MCF 10A (cell line): Measurements from ENCODE around the gene RCAN1. TPM values are rescaled to one million over a fixed set of nuclear protein-coding genes. Genes with fewer than 3 reads are reported as not detected.
"Not testable (repeated sequence)": the region's sequence is repeated elsewhere in the genome, so short reads cannot be mapped to it uniquely, and the experiment has no call there.

Source experiments
- BruUV-seq: library from RNA; stranded (reverse); fragments of 400-500 nt; replicated peaks from 2 replicates; lab custom pipeline; 2021; lab: Mats Ljungman, UMichigan
- CTCF ChIA-PET: fragments of 300-600 bp; sonication (Branson Sonifier 250); formaldehyde crosslinking; extraction: SDS; loops from one replicate; lab custom pipeline; 2021; ENCODE audit warnings: antibody characterized with exemption, inconsistent platforms; lab: Yijun Ruan, JAX
- POLR2A ChIA-PET: fragments of 300-600, 350-650 bp; sonication (Branson Sonifier 250); formaldehyde crosslinking; extraction: SDS; loops from one replicate; lab custom pipeline; 2020; ENCODE audit warnings: antibody characterized with exemption, inconsistent platforms; lab: Yijun Ruan, JAX
- DNase-seq: peaks from one replicate; pipeline ENCODE4 v3.0.0-alpha.2; 2018; ENCODE audit not compliant: unreplicated experiment
- H3K27ac Mint-ChIP-seq: one replicate; pipeline ENCODE4 v1.8.0; 2022; ENCODE audit warnings: mild to moderate bottlenecking, low read depth, mixed read lengths; ENCODE audit not compliant: unreplicated experiment
- H3K27me3 Mint-ChIP-seq: one replicate; pipeline ENCODE4 v1.8.0; 2022; ENCODE audit warnings: mixed read lengths; ENCODE audit not compliant: insufficient read depth, unreplicated experiment
- H3K36me3 Mint-ChIP-seq: one replicate; pipeline ENCODE4 v1.8.0; 2022; ENCODE audit warnings: mild to moderate bottlenecking, moderate library complexity, mixed read lengths; ENCODE audit not compliant: insufficient read depth, unreplicated experiment
- H3K4me1 Mint-ChIP-seq: one replicate; pipeline ENCODE4 v1.8.0; 2022; ENCODE audit warnings: mixed read lengths; ENCODE audit not compliant: insufficient read depth, unreplicated experiment
- H3K4me3 Mint-ChIP-seq: one replicate; pipeline ENCODE4 v1.8.0; 2022; ENCODE audit warnings: mild to moderate bottlenecking, moderate library complexity, mixed read lengths; ENCODE audit not compliant: unreplicated experiment
- H3K9me3 Mint-ChIP-seq: one replicate; pipeline ENCODE4 v1.8.0; 2022; ENCODE audit warnings: mixed read lengths; ENCODE audit not compliant: unreplicated experiment
- CTCF ChIP-seq: fragments of 200-600 bp; IDR thresholded peaks from one replicate; pipeline ENCODE4 v1.8.0; 2022; ENCODE audit warnings: antibody characterized with exemption, mild to moderate bottlenecking; ENCODE audit not compliant: unreplicated experiment
- intact Hi-C: fragments of 100-400 bp; cut with micrococcal nuclease; formaldehyde crosslinking; loops from 2 replicates; pipeline ENCODE4 v1.14.1; 2022
- total RNA-seq: library from RNA; stranded (reverse); gene quantifications from 2 replicates; pipeline ENCODE4 v1.2.3, GENCODE V29; 2022

RCAN1 gene
- total RNA-seq, 1 experiment from 2014 or later = 11.9 TPM

GRCh38 chr21:34559089-34559631, 55.8 kb downstream of the RCAN1 start:
- Mint-ChIP-seq H3K4me1 (no peaks in the 10 kb centered on the region), H3K27ac (no peak overlapping the region), H3K36me3 (no peaks in the 10 kb centered on the region), H3K4me3 (no peak overlapping the region), H3K9me3 (peaks cover 6% of the 10 kb centered on the region), H3K27me3 (no peaks in the 10 kb centered on the region)
- no peak for TF ChIP-seq CTCF
- intact Hi-C loops = no loop called here
- CTCF ChIA-PET = interaction anchor here (0.6 to 1.6 kb wide), 5 partner anchors 13 to 1428 kb away, joined by 3 to 4 read pairs (median 3); no protein-coding TSS in a partner anchor
- POLR2A ChIA-PET = interaction anchor here (0.6 to 1.4 kb wide), 2 partner anchors 13 to 117 kb away, joined by 3 to 4 read pairs; no protein-coding TSS in a partner anchor
- DNase-seq = no peak
- BruUV-seq = no TSS peak

GRCh38 chr21:34558166-34558565, 56.7 kb downstream of the RCAN1 start:
- ChIA-PET CTCF (interaction anchor here (0.8 kb wide), 1 partner anchor 32 kb away, joined by 4 read pairs; no protein-coding TSS in a partner anchor), POLR2A (interaction anchor here (0.7 kb wide), 1 partner anchor 35 kb away, joined by 3 read pairs; no protein-coding TSS in a partner anchor)
- no peaks in the 10 kb centered on the region for H3K36me3 Mint-ChIP-seq
- TF ChIP-seq CTCF = no peak
- intact Hi-C loops = no loop called here
- H3K4me1 Mint-ChIP-seq = no peaks in the 10 kb centered on the region
- no peak overlapping the region for H3K4me3 Mint-ChIP-seq
- H3K27ac Mint-ChIP-seq = no peak overlapping the region
- H3K9me3 Mint-ChIP-seq = peaks cover 6% of the 10 kb centered on the region
- peak; percentile 17 for DNase-seq
- H3K27me3 Mint-ChIP-seq = no peaks in the 10 kb centered on the region
- no TSS peak for BruUV-seq

- no peak for TF ChIP-seq CTCF
- intact Hi-C loops = no loop called here
- Mint-ChIP-seq H3K4me1 (peaks cover 4% of the 10 kb centered on the region), H3K9me3 (peaks cover 6% of the 10 kb centered on the region), H3K36me3 (no peaks in the 10 kb centered on the region), H3K4me3 (no peak overlapping the region), H3K27ac (no peak overlapping the region), H3K27me3 (no peaks in the 10 kb centered on the region)
- POLR2A ChIA-PET = interaction anchor here (0.6 kb wide), 1 partner anchor 32 kb away, joined by 3 read pairs; no protein-coding TSS in a partner anchor
- BruUV-seq = no TSS peak
- no peak for DNase-seq
- CTCF ChIA-PET = no interaction called here
These were observed 57.7 kb downstream of the RCAN1 start for GRCh38 chr21:34557261-34557660.

- intact Hi-C loops, H3K4me1 Mint-ChIP-seq, H3K27me3 Mint-ChIP-seq, BruUV-seq, H3K9me3 Mint-ChIP-seq, H3K36me3 Mint-ChIP-seq, DNase-seq, H3K27ac Mint-ChIP-seq, H3K4me3 Mint-ChIP-seq, POLR2A ChIA-PET: not testable (repeated sequence)
- CTCF ChIA-PET = interaction anchor here (1.4 to 1.6 kb wide), 2 partner anchors 11 to 77 kb away, joined by 3 to 6 read pairs; no protein-coding TSS in a partner anchor
These were observed 60.2 kb downstream of the RCAN1 start for GRCh38 chr21:34554670-34555069.
